ENCODE data around the gene HNF1A. TPM values are rescaled to one million over a fixed set of nuclear protein-coding genes. Genes with fewer than 3 reads are reported as not detected.

HNF1A gene
- total and polyA plus RNA-seq, 4 donors = 8.2 to 19.8 (median 10.6) TPM

- Histone ChIP-seq H3K9me3 (ENCODE audit: control insufficient read depth in 4 of 4, low read length in 3 of 4) (no peaks in the 10 kb centered on the region), H3K9ac (ENCODE audit: low read depth in 1 of 2, low read length in 2 of 2) (no peak overlapping the region), H3K27me3 (ENCODE audit: control insufficient read depth in 4 of 4, insufficient read depth in 4 of 4, low read length in 3 of 4) (no peaks in the 10 kb centered on the region), H3K36me3 (ENCODE audit: control insufficient read depth in 4 of 4, insufficient read depth in 3 of 4, low read depth in 1 of 4, low read length in 3 of 4) (peaks cover 10 to 50% (median 38%) of the 10 kb centered on the region in 4 donors), H3K4me3 (ENCODE audit: low read depth in 1 of 3, low read length in 3 of 3) (no peak overlapping the region), H3K27ac (ENCODE audit: low read depth in 1 of 2, low read length in 2 of 2) (no peak overlapping the region), H3K4me1 (ENCODE audit: control insufficient read depth in 4 of 4, insufficient read depth in 4 of 4, low read length in 3 of 4) (peaks cover 1 to 25% (median 10%) of the 10 kb centered on the region in 4 donors)
- DNase-seq (ENCODE audit: low spot score) = no peak
- no peak for TF ChIP-seq FOXA1 (IDR thresholded peaks at IDR 0.05)
- TF ChIP-seq HNF4A (conservative IDR thresholded peaks at IDR 0.05) = no peak
- TF ChIP-seq JUND (IDR thresholded peaks at IDR 0.05) = no peak
- WGBS = 96% methylated on average over 2 of the region's 2 CpGs
Measured at GRCh38 chr12:120994589-120995337, 16.4 kb downstream of the HNF1A start.

GRCh38 chr12:120996133-120996746, 17.9 kb downstream of the HNF1A start:
- no peak overlapping the region for H3K4me3 ChIP-seq (ENCODE audit: low read depth in 1 of 3, low read length in 3 of 3)
- WGBS = 93% methylated on average over 11 of the region's 11 CpGs
- H3K9ac ChIP-seq (ENCODE audit: low read depth in 1 of 2, low read length in 2 of 2) = no peak overlapping the region
- TF ChIP-seq ATF3 (IDR thresholded peaks at IDR 0.05) = no peak
- TF ChIP-seq FOXA1 (IDR thresholded peaks at IDR 0.05) = no peak
- no peak for TF ChIP-seq HNF4G (IDR thresholded peaks at IDR 0.05)
- no peak for TF ChIP-seq SP1 (IDR thresholded peaks at IDR 0.05)
- TF ChIP-seq JUND (IDR thresholded peaks at IDR 0.05) = no peak
- no peak for TF ChIP-seq ZBTB33 (IDR thresholded peaks at IDR 0.05)
- TF ChIP-seq NR2F2 (IDR thresholded peaks at IDR 0.05) = no peak
- TF ChIP-seq MAX (IDR thresholded peaks at IDR 0.05) = no peak
- no peak for TF ChIP-seq EGR1 (IDR thresholded peaks at IDR 0.05; ENCODE audit: low read depth in 2 of 2)
- no peak for TF ChIP-seq GABPA (IDR thresholded peaks at IDR 0.05 in 1 of 2, conservative IDR thresholded peaks at IDR 0.05 in 1 of 2)
- no peak for TF ChIP-seq RAD21 (IDR thresholded peaks at IDR 0.05)
- TF ChIP-seq TAF1 (conservative IDR thresholded peaks at IDR 0.05) = no peak
- TF ChIP-seq CTCF (IDR thresholded peaks at IDR 0.05; ENCODE audit: low read depth, low read length, missing input control) = no peak
- no peak for TF ChIP-seq RXRA (IDR thresholded peaks at IDR 0.05)
- no peak for TF ChIP-seq HNF4A (conservative IDR thresholded peaks at IDR 0.05)
- no peaks in the 10 kb centered on the region for H3K9me3 ChIP-seq (ENCODE audit: control insufficient read depth in 4 of 4, low read length in 3 of 4)
- no peak overlapping the region for H3K27ac ChIP-seq (ENCODE audit: low read depth in 1 of 2, low read length in 2 of 2)
- peaks cover 13 to 58% (median 40%) of the 10 kb centered on the region in 4 donors for H3K36me3 ChIP-seq (ENCODE audit: control insufficient read depth in 4 of 4, insufficient read depth in 3 of 4, low read depth in 1 of 4, low read length in 3 of 4)
- no peak for DNase-seq (ENCODE audit: low spot score)
- peaks cover 1 to 23% (median 13%) of the 10 kb centered on the region in 4 donors for H3K4me1 ChIP-seq (ENCODE audit: control insufficient read depth in 4 of 4, insufficient read depth in 4 of 4, low read length in 3 of 4)
- no peaks in the 10 kb centered on the region for H3K27me3 ChIP-seq (ENCODE audit: control insufficient read depth in 4 of 4, insufficient read depth in 4 of 4, low read length in 3 of 4)
